HL-60 (cell line): ENCODE measurements around the gene TOP3A.

Experiments
- CTCF ChIP-seq: IDR thresholded peaks from one replicate; pipeline ENCODE4 v1.5.1; 2011; ENCODE audit warnings: low read length, control low read depth, inconsistent platforms; ENCODE audit not compliant: insufficient read depth
- POLR2AphosphoS5 ChIP-seq: IDR thresholded peaks from 2 replicates; pipeline ENCODE4 v1.6.1; 2012; ENCODE audit warnings: low read depth

DNA sequence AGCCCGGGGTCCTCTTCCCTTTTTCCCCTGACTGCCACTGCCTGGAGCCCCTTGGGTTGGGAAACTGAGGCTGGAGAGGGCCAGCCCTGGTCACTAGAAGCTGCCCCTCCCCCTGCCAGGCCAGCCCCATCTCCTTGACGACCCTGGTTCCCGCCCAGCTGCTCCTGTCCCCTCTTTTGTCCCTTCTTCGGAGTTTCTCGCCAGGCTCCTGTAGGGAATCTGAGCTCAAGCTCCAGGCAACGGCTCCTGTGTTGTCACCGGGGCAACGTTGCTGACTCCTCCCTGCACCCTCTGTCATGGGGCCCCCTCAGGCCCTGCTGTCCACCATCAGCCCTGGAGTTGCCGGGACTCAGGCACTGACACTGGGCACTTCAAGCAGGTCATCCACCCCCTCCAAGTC, 83.6 kb downstream of the TOP3A start:
- TF ChIP-seq CTCF: no peak
- TF ChIP-seq POLR2AphosphoS5: no peak
